IMR-90 (cell line): ENCODE results near the gene PSG1. TPM values are rescaled to one million over a fixed set of nuclear protein-coding genes. Genes with fewer than 3 reads are reported as not detected.
A peak's percentile ranks its signal among the peaks of the same experiment; 100 is the strongest.

Experiments used
- ATAC-seq: fragments of 200-7000 bp; cut with Tn5 transposase; 2 replicates; pipeline ENCODE4 v1.9.1; 2020; ENCODE audit warnings: low read depth, mild to moderate bottlenecking, moderate library complexity
- BruUV-seq: library from RNA; stranded (reverse); fragments of 400-500 nt; replicated peaks from 2 replicates; lab custom pipeline; 2021; lab: Mats Ljungman, UMichigan
- CTCF ChIA-PET: fragments of 300-600 bp; formaldehyde crosslinking; extraction: SDS; loops from one replicate; lab custom pipeline; 2021; ENCODE audit warnings: antibody characterized with exemption; lab: Yijun Ruan, JAX
- POLR2A ChIA-PET: fragments of 300-600 bp; sonication (Branson Sonifier 250); formaldehyde crosslinking; loops from one replicate; lab custom pipeline; 2022; ENCODE audit warnings: antibody characterized with exemption; ENCODE audit not compliant: unreplicated experiment; lab: Charles Lee
- DNase-seq: peaks from one replicate; pipeline ENCODE4 v3.0.0; 2013
- H2AFZ ChIP-seq: replicated peaks from 2 replicates; pipeline ENCODE3; 2013; ENCODE audit warnings: low read length, mild to moderate bottlenecking; ENCODE audit not compliant: poor library complexity
- H2AK5ac ChIP-seq: 2 replicates; pipeline ENCODE4 v1.6.1; 2013; ENCODE audit warnings: low read depth, low read length, inconsistent platforms
- H2AK9ac ChIP-seq: replicated peaks from 2 replicates; pipeline ENCODE3; 2013; ENCODE audit warnings: mild to moderate bottlenecking, low read depth, low read length, moderate library complexity; ENCODE audit not compliant: poor library complexity
- H2BK120ac ChIP-seq: 2 replicates; pipeline ENCODE4 v1.6.1; 2013; ENCODE audit warnings: low read depth, low read length, inconsistent platforms
- H2BK15ac ChIP-seq: 3 replicates; pipeline ENCODE4 v1.6.1; 2013; ENCODE audit warnings: low read depth, low read length, inconsistent platforms
- H2BK20ac ChIP-seq: 2 replicates; pipeline ENCODE4 v1.6.1; 2013; ENCODE audit warnings: low read depth, mild to moderate bottlenecking, inconsistent platforms, low read length, moderate library complexity
- H2BK5ac ChIP-seq: 2 replicates; pipeline ENCODE4 v1.6.1; 2013; ENCODE audit warnings: mild to moderate bottlenecking, low read depth, low read length, inconsistent platforms; ENCODE audit not compliant: poor library complexity, severe bottlenecking
- H3K14ac ChIP-seq: replicated peaks from 2 replicates; pipeline ENCODE4 v1.6.1; 2013; ENCODE audit warnings: low read depth, low read length, inconsistent platforms
- H3K18ac ChIP-seq: 2 replicates; pipeline ENCODE4 v1.6.1; 2013; ENCODE audit warnings: low read depth, low read length, control low read depth
- H3K23ac ChIP-seq: 2 replicates; pipeline ENCODE4 v1.6.1; 2013; ENCODE audit warnings: low read depth, low read length, inconsistent platforms
- H3K27ac ChIP-seq: 2 replicates; pipeline ENCODE4 v1.5.1; 2013; ENCODE audit warnings: mild to moderate bottlenecking, control low read depth, low read length; ENCODE audit not compliant: insufficient read depth
- H3K27me3 ChIP-seq: 2 replicates; pipeline ENCODE4 v1.6.1; 2013; ENCODE audit warnings: low read length; ENCODE audit not compliant: control insufficient read depth, insufficient read depth
- H3K36me3 ChIP-seq: 2 replicates; pipeline ENCODE4 v1.6.1; 2013; ENCODE audit warnings: low read length, mixed read lengths; ENCODE audit not compliant: control insufficient read depth, insufficient read depth
- H3K4ac ChIP-seq: 2 replicates; pipeline ENCODE4 v1.6.1; 2013; ENCODE audit warnings: low read depth, low read length, inconsistent platforms
- H3K4me1 ChIP-seq: 2 replicates; pipeline ENCODE4 v1.6.1; 2013; ENCODE audit warnings: low read length, mixed read lengths; ENCODE audit not compliant: control insufficient read depth, insufficient read depth
- H3K4me2 ChIP-seq: 2 replicates; pipeline ENCODE4 v1.6.1; 2013; ENCODE audit warnings: low read depth, mild to moderate bottlenecking, control low read depth, low read length, moderate library complexity
- H3K4me3 ChIP-seq: 2 replicates; pipeline ENCODE4 v1.5.1; 2013; ENCODE audit warnings: low read depth, mild to moderate bottlenecking, control low read depth, low read length, moderate library complexity; ENCODE audit not compliant: insufficient read depth
- H3K56ac ChIP-seq: 2 replicates; pipeline ENCODE4 v1.6.1; 2013; ENCODE audit warnings: low read length, inconsistent platforms; ENCODE audit not compliant: insufficient read depth; ENCODE audit errors: extremely low read depth
- H3K79me1 ChIP-seq, 2 experiments: 2 replicates each; pipeline ENCODE4 v1.6.1; 2013; ENCODE audit warnings: low read length in 2 of 2, inconsistent platforms in 1 of 2, low read depth in 1 of 2
- H3K9ac ChIP-seq: 2 replicates; pipeline ENCODE4 v1.6.1; 2013; ENCODE audit warnings: low read depth, low read length, control low read depth
- H3K9me1 ChIP-seq: 2 replicates; pipeline ENCODE4 v1.6.1; 2013; ENCODE audit warnings: low read length, inconsistent platforms; ENCODE audit not compliant: insufficient read depth
- H3K9me3 ChIP-seq: 2 replicates; pipeline ENCODE4 v1.6.1; 2013; ENCODE audit warnings: low read length; ENCODE audit not compliant: control insufficient read depth, insufficient read depth
- H4K20me1 ChIP-seq: 2 replicates; pipeline ENCODE4 v1.6.1; 2013; ENCODE audit warnings: low read length, inconsistent platforms; ENCODE audit not compliant: insufficient read depth
- H4K5ac ChIP-seq: 2 replicates; pipeline ENCODE4 v1.6.1; 2013; ENCODE audit warnings: mild to moderate bottlenecking, low read depth, low read length, control low read depth
- H4K8ac ChIP-seq, 2 experiments: 2 replicates each; pipeline ENCODE4 v1.6.1; 2013; ENCODE audit warnings: low read depth in 2 of 2, low read length in 2 of 2, control low read depth in 1 of 2, inconsistent platforms in 1 of 2
- H4K91ac ChIP-seq: 2 replicates; pipeline ENCODE4 v1.6.1; 2013; ENCODE audit warnings: low read depth, low read length, inconsistent platforms; ENCODE audit not compliant: insufficient read depth
- CEBPB ChIP-seq: IDR thresholded peaks from 2 replicates; pipeline ENCODE4 v1.6.1; 2012; ENCODE audit warnings: low read depth, low read length, improper control_type of control experiment
- CHD1 ChIP-seq: IDR thresholded peaks from 2 replicates; pipeline ENCODE4 v1.6.1; 2012; ENCODE audit warnings: low read depth, low read length, improper control_type of control experiment
- FOS ChIP-seq: fragments of 150-350 bp; IDR thresholded peaks from 2 replicates; pipeline ENCODE4 v1.6.1; 2016; ENCODE audit warnings: low read depth, low read length
- MAFK ChIP-seq: IDR thresholded peaks from 2 replicates; pipeline ENCODE4 v1.6.1; 2012; ENCODE audit warnings: low read depth, low read length, improper control_type of control experiment
- MAZ ChIP-seq: IDR thresholded peaks from 2 replicates; pipeline ENCODE4 v1.6.1; 2012; ENCODE audit warnings: low read depth, mild to moderate bottlenecking, low read length, improper control_type of control experiment, moderate library complexity, borderline replicate concordance
- MXI1 ChIP-seq: IDR thresholded peaks from 2 replicates; pipeline ENCODE4 v1.6.1; 2012; ENCODE audit warnings: low read depth, mild to moderate bottlenecking, low read length, moderate library complexity, borderline replicate concordance
- WGBS, 2 experiments: methylation state at CpG; one replicate each; pipeline versions ENCODE4 v1.1.5 to v1.1.7; 2013; ENCODE audit warnings: missing lambda C conversion rate in 2 of 2; ENCODE audit not compliant: insufficient read length in 1 of 2; ENCODE audit errors: extremely low coverage in 2 of 2; 5-methylcytosine and 5-hydroxymethylcytosine counted together
- dilution Hi-C: fragments of 300-500 bp; cut with HindIII; formaldehyde crosslinking; loops from one replicate; pipeline ENCODE4 v1.14.3; 2018; ENCODE audit warnings: low sequenced_read_pairs; ENCODE audit not compliant: unreplicated experiment
- in situ Hi-C: fragments of 300-500 bp; cut with MboI; formaldehyde crosslinking; loops from 3 replicates; pipeline ENCODE4 v1.14.3; 2019; ENCODE audit warnings: low sequenced_read_pairs, inconsistent platforms, mixed read lengths
- intact Hi-C: fragments of 100-400 bp; cut with micrococcal nuclease; formaldehyde crosslinking; loops from 2 replicates; pipeline ENCODE4 v1.10.0; 2022
- polyA plus RNA-seq, 3 experiments: library from polyadenylated mRNA; depleted of rRNA; stranded (reverse); fragments of >200 nt; gene quantifications; 2 replicates each; pipeline ENCODE4 v1.2.3, GENCODE V29; 2012; ENCODE audit warnings: low replicate concordance in 1 of 3
- total RNA-seq: library from RNA; depleted of rRNA; stranded (reverse); fragments of >200 nt; gene quantifications from 2 replicates; pipeline ENCODE4 v1.2.3, GENCODE V29; 2012
- TF ChIP-seq, protein P1 (sequence below): fragments of 150-350 bp; IDR thresholded peaks from 2 replicates; pipeline ENCODE4 v1.6.1; 2016; ENCODE audit warnings: low read depth, mild to moderate bottlenecking, low read length, moderate library complexity, borderline replicate concordance
- TF ChIP-seq, protein P2 (sequence below): conservative IDR thresholded peaks from 2 replicates; pipeline ENCODE4 v1.5.1; 2012; ENCODE audit warnings: mild to moderate bottlenecking, low read depth, low read length, improper control_type of control experiment

Gene PSG1
- total and polyA plus RNA-seq, 2 of the 4 experiments (the other 2 are of a cell fraction): 0.90 to 2.5 TPM

- intact Hi-C loops: no loop called here
These were observed 49.4 kb upstream of the PSG1 start for GRCh38 chr19:42928896-42929295.

More at GRCh38 chr19:42928896-42929295, 49.4 kb upstream of the PSG1 start:
- Histone ChIP-seq H4K5ac (no peak overlapping the region; the same call in 1 of the 2 replicates), H2BK5ac (no peak overlapping the region), H3K23ac (no peak overlapping the region), H4K20me1 (no peaks in the 10 kb centered on the region), H3K18ac (no peak overlapping the region), H3K4ac (peak overlapping the region; percentile 33; the same call in 1 of the 2 replicates), H2BK120ac (peak overlapping the region; percentile 16; the same call in 1 of the 2 replicates), H2AFZ (no peak overlapping the region), H3K27ac (no peak overlapping the region), H2AK9ac (no peak overlapping the region), H3K4me1 (peaks cover 12% of the 10 kb centered on the region), H2BK15ac (no peak overlapping the region), H3K4me3 (no peak overlapping the region), H3K9ac (no peak overlapping the region), H3K9me3 (no peaks in the 10 kb centered on the region), H3K27me3 (no peaks in the 10 kb centered on the region), H4K91ac (peak overlapping the region; percentile 49; the same call in 1 of the 2 replicates), H3K14ac (no peak overlapping the region), H3K56ac (no peak overlapping the region), H3K36me3 (no peaks in the 10 kb centered on the region), H2BK20ac (peak overlapping the region; percentile 33; the same call in 1 of the 2 replicates), H3K9me1 (peaks cover 7% of the 10 kb centered on the region), H4K8ac (no peak overlapping the region), H3K4me2 (no peak overlapping the region), H2AK5ac (peak overlapping the region; percentile 35), H3K79me1 (no peaks in the 10 kb centered on the region; a peak in 1 of 4 replicates)
- POLR2A ChIA-PET: no interaction called here
- CTCF ChIA-PET: no interaction called here
- no peak for DNase-seq
- BruUV-seq: no TSS peak
- dilution Hi-C loops (no loop called here), in situ Hi-C loops (no loop called here)
- WGBS, 2 experiments: 80% methylated on average over 2 of the region's 3 CpGs; no CpG with 5 or more reads in 1 of the 2 experiments
- TF ChIP-seq, protein P1, sequence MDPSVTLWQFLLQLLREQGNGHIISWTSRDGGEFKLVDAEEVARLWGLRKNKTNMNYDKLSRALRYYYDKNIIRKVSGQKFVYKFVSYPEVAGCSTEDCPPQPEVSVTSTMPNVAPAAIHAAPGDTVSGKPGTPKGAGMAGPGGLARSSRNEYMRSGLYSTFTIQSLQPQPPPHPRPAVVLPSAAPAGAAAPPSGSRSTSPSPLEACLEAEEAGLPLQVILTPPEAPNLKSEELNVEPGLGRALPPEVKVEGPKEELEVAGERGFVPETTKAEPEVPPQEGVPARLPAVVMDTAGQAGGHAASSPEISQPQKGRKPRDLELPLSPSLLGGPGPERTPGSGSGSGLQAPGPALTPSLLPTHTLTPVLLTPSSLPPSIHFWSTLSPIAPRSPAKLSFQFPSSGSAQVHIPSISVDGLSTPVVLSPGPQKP: no peak
- TF ChIP-seq MXI1 (no peak), FOS (no peak), CEBPB (no peak), MAFK (no peak), MAZ (no peak), CHD1 (no peak)
- TF ChIP-seq, protein P2, sequence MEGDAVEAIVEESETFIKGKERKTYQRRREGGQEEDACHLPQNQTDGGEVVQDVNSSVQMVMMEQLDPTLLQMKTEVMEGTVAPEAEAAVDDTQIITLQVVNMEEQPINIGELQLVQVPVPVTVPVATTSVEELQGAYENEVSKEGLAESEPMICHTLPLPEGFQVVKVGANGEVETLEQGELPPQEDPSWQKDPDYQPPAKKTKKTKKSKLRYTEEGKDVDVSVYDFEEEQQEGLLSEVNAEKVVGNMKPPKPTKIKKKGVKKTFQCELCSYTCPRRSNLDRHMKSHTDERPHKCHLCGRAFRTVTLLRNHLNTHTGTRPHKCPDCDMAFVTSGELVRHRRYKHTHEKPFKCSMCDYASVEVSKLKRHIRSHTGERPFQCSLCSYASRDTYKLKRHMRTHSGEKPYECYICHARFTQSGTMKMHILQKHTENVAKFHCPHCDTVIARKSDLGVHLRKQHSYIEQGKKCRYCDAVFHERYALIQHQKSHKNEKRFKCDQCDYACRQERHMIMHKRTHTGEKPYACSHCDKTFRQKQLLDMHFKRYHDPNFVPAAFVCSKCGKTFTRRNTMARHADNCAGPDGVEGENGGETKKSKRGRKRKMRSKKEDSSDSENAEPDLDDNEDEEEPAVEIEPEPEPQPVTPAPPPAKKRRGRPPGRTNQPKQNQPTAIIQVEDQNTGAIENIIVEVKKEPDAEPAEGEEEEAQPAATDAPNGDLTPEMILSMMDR: no peak
- no peak for ATAC-seq
